Stimulated activated CD4-positive, alpha-beta T cell treated with anti-CD3 and anti-CD28 coated beads, Interleukin-12 subunit alpha, Interleukin-12 subunit beta, amount 100 ng/mL, for 4 hours (primary cell): ENCODE measurements around the gene CSMD2.

Experiments
- DNase-seq: peaks from one replicate; pipeline ENCODE4 v3.0.0-alpha.2; 2020

Gene CSMD2

DNA sequence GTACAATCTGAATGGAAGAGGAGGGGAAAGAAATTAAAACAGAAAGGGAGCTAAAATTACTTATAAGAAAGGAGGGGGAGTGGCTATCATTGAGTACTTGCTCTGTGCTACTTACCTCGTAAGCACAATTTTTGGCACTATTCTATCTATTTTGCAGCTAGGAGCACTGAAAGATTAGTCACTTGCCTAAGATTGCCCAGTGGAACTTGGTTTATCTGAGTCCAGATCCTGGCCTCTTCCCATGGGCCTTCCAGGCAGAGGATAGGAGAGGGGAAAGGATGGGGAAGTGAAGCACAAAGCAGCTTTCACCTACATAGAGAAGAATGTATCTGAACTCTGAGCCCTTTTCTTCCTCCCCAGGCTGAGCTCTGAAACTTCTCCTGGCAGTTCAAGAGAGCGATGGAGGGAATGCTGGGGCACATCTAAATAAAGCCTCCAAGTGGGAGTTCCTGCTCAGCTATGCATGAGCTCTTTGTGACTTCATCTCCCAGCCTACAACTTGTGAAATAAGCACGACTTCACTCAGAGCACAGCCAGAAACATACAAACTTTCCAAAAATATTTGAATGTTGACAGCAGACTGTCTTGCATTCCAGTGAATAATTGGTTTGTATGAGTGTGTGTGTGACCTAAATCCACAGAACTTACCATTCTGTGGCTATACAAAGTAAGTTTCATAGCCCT, 271.7 kb downstream of the CSMD2 start:
- no peak for DNase-seq

DNA sequence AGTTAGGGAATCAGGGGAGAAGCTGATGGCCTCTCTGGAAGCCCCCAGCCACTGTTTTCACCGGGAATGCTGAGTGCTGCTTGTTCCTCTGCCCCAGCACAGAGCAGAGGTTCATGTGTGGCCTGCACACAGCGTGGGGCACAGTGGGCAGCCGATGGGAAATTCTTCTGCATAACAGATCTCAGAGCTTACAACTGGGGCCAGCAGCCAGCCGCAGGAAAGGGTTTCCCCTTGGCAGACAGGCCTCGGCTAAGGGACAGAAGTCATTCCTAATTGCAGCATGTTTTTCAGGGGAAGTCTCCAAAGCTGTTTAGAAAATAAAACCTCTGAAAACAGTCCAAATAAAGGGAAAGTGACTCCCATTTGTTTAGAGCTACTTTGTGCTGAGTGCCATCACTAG, 278.5 kb downstream of the CSMD2 start:
- DNase-seq = no peak

DNA sequence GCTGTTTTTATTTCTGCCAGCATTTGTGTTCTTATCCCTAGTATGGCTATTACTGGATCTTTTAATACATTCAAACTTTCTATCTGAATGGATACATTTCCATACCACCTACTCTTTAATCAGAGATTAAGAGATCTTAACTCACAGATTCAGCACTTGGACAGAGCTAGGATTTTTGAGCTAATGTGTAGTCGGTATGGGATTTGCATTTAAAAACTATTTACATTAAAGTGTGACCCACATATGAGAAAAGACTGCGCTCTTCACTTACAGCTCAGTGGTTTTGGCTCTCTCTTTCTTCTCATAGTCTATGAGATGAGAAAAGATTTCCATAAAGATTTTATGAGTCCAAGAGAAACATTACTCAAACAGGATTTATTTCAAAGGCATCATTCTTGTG, 284.7 kb downstream of the CSMD2 start:
- DNase-seq = no peak

DNA sequence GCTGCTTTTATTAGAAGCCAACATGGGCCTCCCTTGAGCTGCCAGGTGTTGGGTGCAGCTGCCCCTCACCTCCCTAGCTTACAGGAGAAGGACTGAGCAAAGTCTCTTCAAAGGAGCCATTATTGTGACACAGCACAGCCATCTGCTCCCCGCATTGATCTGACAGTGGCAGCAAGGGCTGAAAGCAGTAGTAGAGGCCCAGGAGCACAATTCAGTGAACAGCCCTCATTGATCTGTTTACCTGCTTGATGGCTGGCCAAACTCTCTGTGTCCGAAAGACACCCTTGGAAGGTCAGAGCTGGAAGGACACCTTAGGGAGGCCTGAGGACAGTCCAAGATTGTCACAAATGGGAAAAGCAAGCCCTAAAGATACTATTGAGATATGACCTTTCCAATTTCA, 286.6 kb downstream of the CSMD2 start:
- DNase-seq = no peak

DNA sequence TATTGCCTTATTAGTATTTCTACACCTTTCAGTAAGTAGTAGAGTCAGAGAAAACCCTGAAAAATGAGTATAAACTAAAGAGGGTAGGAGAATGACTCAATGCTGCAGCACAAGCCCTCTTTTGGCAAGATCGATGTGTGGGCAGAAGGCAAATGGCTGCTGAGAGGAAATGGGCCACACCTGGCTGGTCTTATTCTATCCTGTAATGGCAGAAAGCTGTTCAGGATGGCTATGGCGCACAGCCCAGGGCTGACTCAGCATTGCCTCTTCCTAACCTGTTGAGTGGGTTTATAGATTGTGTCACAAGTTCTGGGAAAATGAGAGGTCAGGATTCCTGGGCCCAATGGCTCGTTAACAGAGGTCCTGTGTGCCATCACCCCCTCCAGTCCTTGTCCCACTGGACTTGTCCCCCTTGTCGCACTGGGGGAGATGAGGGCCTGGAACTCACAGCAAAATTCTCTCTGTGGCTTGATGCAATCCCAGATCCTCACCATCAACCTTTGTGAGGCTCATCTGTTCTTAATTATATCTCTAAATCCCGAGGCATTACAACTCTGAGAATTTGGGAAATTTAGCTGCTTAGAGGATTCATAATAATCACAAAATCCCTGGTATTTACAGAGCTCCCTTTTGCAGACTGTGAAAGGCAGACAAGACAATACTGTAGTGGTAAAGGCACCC, 287.9 kb downstream of the CSMD2 start:
- no peak for DNase-seq

DNA sequence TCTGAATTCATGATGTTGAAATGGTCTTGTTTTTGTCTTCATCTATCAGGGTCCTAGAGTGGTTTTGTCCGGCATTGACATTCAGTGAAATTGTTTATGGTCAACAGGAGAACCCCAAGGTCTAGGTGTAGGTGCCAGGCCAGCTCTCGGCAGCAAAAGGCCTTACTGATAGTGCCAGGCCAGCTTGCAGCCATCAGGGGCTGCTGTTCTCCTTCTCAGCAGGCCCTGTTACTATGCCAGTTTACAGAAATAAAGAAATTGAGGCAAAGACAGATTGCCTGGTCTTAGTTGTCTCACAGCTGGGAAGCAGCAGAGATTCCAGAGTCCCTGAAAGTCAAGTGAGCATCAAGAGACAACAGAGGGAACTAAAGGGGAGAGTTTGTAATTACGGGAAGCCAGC, 289.2 kb downstream of the CSMD2 start:
- no peak for DNase-seq

DNA sequence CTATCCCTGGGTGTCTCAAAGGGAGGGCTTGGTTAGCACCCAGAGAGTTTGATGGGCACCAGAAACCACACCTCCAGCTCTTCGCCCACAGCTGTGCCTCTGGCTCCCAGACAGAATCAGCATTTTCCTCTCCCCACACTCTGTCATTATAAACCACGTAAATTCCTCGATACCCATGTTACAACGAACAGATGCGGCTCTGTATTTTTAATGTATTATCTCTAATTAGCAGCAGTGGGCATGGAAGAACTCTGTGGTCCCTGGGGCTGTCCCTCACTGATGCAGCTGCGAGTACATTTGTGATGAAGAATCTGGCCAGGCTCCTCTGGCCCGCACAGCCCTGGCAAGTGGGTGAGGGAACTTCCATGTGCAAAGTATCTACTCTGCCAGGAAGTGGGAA, 290.4 kb downstream of the CSMD2 start:
- no peak for DNase-seq

DNA sequence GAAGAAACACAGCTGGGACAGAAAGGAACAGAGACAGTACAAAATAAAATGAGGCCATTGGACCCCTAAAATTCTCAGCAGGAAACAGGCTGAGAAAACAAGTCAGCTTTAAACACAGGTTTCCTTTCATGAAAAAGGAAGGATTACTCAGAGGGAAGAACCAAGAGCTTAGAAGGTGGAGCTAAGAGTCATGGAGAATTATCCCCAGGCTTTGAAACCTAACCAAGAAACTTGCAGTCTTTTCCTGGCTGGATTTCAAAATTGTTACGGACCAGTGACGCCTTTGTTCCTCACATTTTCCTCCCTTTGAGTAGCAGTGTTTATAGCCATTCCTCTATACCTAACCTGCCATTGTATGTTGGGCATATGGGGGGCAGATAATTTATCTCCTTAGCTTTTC, 292.3 kb downstream of the CSMD2 start:
- DNase-seq = no peak

DNA sequence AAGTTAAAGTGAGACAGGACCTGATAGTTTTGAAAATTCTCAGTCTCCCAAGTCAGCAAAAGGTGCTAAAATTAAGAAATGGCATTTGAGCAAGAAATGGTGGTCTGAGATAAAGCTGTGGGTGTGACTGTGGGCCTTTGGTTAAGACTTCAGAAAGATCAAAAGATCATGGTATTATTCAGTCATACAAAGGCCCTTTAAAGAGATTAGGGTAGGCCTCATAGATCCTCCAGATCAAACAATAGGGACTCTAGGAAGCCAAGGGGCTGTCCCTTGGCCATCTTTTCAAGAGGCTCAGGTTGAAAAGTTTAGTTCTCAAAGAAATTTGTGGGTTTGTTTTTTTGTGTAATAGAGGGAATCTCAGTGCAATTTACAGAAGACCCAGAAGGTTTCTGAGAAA, 292.8 kb downstream of the CSMD2 start:
- no peak for DNase-seq

DNA sequence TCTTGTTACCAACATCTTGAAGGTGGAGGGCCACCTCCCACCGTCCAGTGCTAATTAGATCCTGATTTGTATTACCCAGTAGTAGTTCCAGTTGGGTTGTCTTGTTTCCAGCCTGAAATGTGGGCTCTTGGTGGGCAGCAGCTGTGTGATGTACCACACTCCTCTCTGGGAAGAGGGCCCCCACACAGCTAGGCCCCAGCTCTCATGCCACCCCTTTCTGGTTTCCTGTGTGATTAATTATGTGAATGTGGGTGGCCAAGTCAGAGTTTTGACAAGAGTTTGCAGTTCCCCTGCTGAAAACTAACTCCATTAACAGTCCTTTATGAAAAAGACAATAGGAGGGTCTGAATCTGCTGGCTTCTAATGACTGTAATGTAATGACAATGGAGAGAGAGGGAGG, 297.3 kb downstream of the CSMD2 start:
- no peak for DNase-seq

DNA sequence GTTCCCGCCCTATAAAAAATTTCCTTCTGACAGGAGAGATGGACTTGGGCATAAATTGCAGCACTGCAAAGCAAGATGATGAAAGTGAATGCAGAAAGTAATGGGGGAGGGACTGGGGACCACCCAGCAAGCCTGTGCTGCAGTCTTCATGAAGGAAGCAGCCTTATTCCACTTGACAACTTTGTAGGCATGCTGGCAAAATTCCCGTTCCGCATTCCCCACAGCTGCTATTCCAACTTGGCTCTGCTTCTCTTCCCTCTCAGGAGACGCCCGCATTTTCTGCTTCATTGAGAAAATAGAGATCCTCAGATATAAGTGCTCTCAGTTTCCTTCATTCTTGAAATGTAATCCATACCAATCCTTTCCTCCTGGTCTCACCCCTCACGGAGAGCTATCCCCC, 298.7 kb downstream of the CSMD2 start:
- no peak for DNase-seq

DNA sequence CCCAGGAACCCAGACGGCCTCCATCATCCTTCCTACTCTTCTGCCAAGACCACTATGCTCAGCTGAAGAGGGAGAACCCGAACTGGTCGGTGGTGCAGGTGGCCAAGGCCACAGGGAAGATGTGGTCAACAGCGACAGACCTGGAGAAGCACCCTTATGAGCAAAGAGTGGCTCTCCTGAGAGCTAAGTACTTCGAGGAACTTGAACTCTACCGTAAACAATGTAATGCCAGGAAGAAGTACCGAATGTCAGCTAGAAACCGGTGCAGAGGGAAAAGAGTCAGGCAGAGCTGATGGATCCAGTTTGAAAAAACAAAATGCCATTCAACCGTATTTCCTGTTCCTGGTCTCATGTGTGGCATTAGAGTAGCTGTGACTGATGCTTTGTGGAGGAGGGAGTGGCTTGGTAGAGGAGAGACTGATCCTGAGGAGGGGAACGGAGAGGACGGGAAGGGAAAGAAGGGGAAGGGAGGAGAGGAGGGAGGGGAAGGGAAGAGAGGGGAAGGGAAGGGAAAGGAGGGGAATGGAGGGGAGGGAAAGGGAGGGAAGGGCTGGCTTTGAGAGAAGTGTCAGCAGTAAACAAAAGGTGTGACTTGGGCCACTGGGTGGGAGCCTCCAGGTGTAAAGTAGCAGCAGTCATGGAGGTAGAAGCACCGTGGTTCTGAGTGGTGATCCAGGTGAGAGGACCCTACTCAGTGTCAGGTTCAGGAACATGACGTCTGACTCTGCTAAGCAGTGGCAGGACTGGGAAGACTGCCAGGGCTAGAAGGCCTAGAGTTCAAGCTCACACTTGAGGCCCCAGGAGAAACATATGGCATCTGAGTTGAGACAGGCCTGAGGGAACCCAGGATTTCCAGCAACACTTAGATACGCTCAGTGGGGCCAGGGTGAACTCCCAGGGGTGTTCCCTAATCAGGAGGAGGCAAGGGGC, 300.3 kb downstream of the CSMD2 start:
- DNase-seq = no peak

DNA sequence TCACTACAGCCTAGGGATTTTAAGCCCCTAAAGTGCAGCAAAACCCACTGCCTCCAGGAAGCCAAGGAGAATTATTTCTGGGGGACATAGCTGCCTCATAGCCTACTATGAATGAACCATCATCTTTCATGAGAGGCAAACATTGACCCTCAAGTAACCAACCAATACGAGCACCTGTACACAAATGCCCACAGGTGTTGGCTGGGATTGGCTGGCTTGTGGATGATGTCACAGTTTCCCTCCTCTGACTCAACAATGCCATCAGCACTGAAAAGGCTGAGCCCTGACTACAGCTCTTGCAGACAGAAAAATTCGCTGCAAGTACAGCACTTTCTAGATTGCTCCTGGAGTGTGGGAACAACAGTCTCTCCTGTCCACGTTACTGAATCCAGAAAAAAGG, 301.3 kb downstream of the CSMD2 start, which contains the start of gene HMGB4:
TSS of gene HMGB4 (plus strand) at position 301 of the 400 bp plus-strand sequence. CDS start 113 bp downstream, outside the sequence.
- no peak for DNase-seq

DNA sequence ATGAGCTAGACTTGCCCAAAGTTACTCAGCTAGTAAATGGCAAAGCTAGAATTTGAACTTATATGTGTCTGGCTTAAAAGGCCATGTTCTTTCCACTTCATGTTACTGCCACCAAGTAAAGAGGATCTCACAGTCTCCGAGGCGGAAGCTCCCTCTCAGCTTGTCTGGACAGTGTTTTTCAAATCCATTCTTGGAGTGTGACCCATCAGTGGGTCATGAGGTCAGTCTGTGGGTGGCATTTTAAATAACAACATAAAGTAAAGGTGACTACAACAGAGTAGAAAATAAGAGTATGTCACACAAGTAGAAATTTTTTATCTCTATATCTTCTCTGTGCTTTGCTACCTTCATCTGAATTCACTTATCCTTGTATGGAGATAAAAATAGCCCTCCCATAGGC, 304.4 kb downstream of the CSMD2 start:
- DNase-seq = no peak

DNA sequence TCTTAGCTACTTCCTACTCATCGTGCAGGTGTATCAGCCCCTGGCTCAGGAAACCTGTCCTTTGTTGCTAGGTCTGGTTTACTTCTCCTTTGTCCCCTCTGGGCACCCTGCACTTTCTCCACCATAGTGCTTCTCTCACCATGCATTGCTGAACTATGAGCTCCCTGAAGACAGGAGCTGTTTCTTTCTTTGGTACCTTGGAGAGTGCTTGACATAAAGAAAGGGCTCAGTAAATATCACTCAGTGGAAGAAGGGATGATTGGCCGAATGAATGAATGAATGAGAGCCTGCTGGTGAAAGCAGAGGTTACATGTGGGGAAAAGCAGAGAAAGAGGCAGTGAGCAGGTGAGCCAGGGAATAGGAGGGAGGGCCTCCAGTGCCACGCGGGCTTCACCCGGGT, 310.9 kb downstream of the CSMD2 start:
- DNase-seq = no peak

DNA sequence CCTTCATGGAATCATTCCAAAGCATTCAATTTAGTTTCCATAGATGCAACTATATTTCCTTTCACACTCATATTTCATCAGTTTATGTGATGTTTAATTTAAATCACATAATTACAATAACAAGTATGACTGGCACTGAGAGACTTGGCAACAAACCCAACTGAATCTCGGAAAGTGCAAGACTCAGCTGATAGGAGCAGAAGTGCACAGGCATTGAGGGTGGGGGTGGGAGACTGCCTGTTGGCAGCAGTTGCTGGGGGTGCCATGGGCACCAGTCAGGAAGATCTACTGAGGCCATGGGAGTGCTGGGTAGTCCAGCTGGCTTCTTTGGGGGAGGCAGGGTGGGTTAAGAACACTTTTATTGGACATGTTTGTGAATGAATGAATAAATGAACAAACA, 311.6 kb downstream of the CSMD2 start:
- no peak for DNase-seq

DNA sequence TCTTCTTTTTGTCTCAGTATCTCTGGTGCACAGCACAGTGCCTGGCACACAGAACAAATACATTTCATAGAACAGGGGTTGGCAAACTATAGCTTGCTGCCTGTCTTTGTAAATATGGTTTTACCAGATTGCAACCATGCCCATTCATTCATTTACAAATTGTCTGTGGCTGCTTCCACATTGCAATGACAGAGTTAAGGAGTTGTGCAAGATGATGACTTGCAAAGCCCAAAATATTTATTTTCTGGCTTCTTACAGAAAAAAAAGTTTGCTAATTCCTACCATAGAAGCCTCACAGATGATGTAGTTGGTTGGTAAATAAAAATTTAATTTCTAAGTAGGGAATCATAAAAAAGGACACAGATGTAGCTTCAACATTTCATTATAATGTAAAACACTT, 312.3 kb downstream of the CSMD2 start:
- DNase-seq = no peak

DNA sequence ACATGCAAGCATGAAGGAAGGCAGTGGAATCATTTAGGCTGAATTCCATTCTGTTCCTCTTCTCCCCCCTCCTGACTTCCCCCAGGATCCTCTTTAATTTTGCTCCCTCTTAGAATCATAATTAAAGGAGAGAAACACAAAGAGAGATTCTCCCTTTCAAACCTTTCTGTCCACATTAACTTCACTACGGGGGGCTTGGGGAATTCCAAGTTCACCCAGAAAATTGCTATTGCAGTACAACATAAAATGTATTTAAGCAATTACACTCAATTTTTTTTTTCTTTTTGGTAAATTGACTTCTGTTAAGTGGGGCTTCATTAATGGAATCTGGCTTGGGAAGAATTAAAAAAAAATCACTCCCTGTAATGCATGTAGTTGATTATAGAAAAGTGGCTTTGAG, 314.5 kb downstream of the CSMD2 start:
- no peak for DNase-seq

DNA sequence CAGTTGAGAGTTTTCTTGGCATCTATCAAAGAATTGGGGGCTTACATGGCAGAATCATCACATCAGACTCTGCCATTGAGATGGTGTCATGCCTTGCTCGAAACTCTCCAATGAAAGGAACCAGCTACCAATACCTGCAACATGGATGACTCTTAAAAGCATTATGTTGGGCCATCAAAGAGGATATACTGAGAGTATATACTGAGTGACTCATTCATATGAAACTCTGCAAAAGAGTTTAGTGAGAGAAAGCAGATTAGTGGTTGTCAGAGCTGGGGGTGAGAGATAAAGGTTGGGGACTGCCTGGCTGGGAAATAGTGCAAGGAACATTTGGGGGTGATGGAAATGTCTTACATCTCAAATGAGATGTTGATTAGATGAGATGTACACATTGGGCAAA, 315.8 kb downstream of the CSMD2 start:
- DNase-seq = no peak

DNA sequence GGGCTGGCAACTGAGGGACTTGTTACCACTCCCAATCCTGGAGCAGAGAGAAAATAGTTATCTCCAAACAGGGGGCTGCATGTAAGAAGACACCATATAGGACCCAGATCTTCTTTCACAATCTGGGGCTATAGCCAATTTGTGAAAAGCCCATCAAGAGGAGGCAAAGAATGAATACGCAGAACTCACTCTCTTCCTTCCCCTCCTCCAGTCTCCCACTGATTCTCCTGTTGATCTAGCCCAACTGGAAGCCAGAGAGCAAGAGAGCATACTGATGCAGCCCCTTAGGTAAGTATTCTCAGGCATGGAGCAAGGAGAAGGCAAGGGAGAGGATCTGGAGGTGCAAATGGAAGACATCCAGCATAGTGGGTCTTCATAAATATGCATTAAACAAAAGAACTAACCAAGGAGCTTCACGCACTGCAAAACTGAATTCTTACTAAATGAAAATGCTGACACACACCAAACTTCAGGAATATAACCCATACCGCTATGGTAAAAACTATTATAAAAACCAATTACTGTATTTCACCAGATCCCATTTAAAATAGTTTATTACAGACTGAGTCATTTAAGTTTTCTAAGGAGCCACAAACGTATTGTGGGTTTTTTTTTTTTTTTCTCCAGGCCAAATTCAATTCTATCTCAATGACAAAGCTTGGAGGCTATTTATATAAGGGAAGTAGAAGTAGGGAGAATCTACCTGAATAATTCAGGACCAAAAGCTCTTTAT, 316.7 kb downstream of the CSMD2 start:
- no peak for DNase-seq

DNA sequence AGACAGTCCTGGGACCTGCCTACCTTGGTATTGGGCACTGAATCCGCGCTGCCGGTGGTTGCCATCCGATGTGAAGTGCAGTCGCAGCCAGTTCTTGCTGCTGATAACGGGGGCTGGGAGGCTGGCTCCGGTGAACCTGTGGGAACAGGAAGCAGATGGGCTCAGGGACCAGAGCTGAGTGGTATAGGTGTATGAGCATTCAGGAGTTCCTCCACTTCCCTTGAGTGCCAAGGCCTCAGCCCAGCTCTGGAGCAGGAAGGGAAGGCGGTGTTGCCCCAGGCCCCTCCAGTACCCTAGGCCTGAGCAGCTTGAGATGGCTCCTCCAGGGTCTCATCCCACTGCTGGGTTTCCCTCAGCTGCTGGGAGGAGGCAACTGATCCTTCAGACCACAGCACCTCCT, 318.2 kb downstream of the CSMD2 start:
- DNase-seq = no peak

DNA sequence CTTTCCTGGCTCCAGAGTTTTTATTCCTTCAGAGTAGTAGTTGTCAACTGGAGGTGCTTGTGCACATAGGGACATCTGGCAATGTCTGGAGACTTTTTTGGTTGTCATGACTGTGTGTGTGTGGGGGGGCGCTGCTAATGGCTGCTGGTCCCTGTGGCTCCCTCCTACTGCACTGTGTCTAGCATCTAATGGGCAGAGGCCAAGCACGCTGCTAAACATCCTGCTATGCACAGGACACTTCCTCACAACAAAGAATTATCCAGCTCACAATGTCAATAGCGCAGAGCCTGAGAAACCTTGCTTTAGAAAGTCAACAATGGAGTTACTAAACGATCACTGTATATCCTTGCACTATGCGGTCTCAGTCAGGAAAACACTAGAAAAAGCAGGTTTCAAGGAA, 320.9 kb downstream of the CSMD2 start:
- DNase-seq = no peak

DNA sequence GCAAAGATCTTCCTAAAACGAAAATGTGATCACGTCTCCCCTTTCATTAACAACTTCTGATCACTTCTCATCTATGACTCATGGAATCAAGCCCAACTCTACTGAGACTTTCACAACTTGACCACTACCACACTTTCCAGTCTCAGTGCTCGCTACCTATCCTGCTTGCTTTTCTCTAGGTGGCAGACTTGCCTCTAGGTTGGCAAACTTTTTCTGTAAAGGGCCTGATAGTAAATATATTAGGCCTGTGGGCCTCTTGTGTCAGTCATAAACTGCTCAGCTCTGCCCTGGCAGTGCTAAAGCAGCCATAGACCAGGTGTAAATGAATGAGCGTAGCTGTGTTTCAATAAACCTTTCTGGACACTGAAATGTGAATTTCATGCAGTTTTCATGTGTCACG, 322.7 kb downstream of the CSMD2 start:
- no peak for DNase-seq
